Colonic mucosa (tissue), 4 donors: ENCODE results near the gene TUBA8. TPM values are rescaled to one million over a fixed set of nuclear protein-coding genes. Genes with fewer than 3 reads are reported as not detected.
"Not testable (repeated sequence)": the region's sequence is repeated elsewhere in the genome, so short reads cannot be mapped to it uniquely, and the experiment has no call there.

Experiments
- DNase-seq: peaks from one replicate; pipeline ENCODE4 v3.0.0-alpha.2; 2020
- H3K27ac ChIP-seq: fragments of 200-600 bp; one replicate; pipeline ENCODE4 v1.8.0; 2021
- H3K27me3 ChIP-seq: fragments of 200-600 bp; one replicate; pipeline ENCODE4 v1.8.0; 2021
- H3K36me3 ChIP-seq: fragments of 200-600 bp; one replicate; pipeline ENCODE4 v1.8.0; 2021
- H3K4me1 ChIP-seq: fragments of 200-600 bp; one replicate; pipeline ENCODE4 v1.8.0; 2021; ENCODE audit warnings: mild to moderate bottlenecking
- H3K4me3 ChIP-seq: fragments of 200-600 bp; one replicate; pipeline ENCODE4 v1.8.0; 2021
- H3K9ac ChIP-seq, 2 donors: one replicate each; pipeline ENCODE4 v1.7.0; 2013; ENCODE audit warnings: control low read depth in 2 of 2, low read depth in 2 of 2, low read length in 2 of 2
- H3K9me3 ChIP-seq: fragments of 200-600 bp; one replicate; pipeline ENCODE4 v1.8.0; 2021
- CTCF ChIP-seq: fragments of 200-600 bp; IDR thresholded peaks from one replicate; pipeline ENCODE4 v1.8.0; 2022; ENCODE audit warnings: antibody characterized with exemption, mild to moderate bottlenecking
- intact Hi-C: fragments of 100-400 bp; cut with DNase I; formaldehyde crosslinking; loops from one replicate; pipeline ENCODE4 v1.14.1; 2022
- total RNA-seq, 2 donors: library from RNA; stranded (reverse); fragmentation: NEBNext Ultra II Directional in 1 of 2; extraction: Animal tissue kit (Norgen Biotek cat#: 25700) in 1 of 2; gene quantifications; one replicate each; pipeline ENCODE4 v1.2.1, GENCODE V29; 2021
- donor health status: healthy.
- donor health status: DM: no; HTN: no; CAD: no.
- donor health status: DM: no; HTN: no; CAD: no.

Gene TUBA8
- total RNA-seq, 2 donors from 2014 or later: 1.6 TPM

GRCh38 chr22:18130018-18130417 lies 19.4 kb downstream of the TUBA8 start:
- no peak overlapping the region for H3K9ac ChIP-seq
- no peak for TF ChIP-seq CTCF
- no peak overlapping the region for H3K4me3 ChIP-seq
- no peaks in the 10 kb centered on the region for H3K36me3 ChIP-seq
- no peaks in the 10 kb centered on the region for H3K27me3 ChIP-seq
- DNase-seq: no peak
- intact Hi-C loops: no loop called here
- H3K27ac ChIP-seq: no peak overlapping the region
- no peaks in the 10 kb centered on the region for H3K9me3 ChIP-seq
- H3K4me1 ChIP-seq: no peaks in the 10 kb centered on the region

- H3K4me1 ChIP-seq: no peaks in the 10 kb centered on the region
- TF ChIP-seq CTCF: no peak
- intact Hi-C loops: no loop called here
- H3K27ac ChIP-seq: no peak overlapping the region
- no peak for DNase-seq
- no peak overlapping the region for H3K9ac ChIP-seq
- H3K9me3 ChIP-seq: no peaks in the 10 kb centered on the region
- H3K27me3 ChIP-seq: no peaks in the 10 kb centered on the region
- no peaks in the 10 kb centered on the region for H3K36me3 ChIP-seq
- no peak overlapping the region for H3K4me3 ChIP-seq
Observed at GRCh38 chr22:18130699-18131429, 20.3 kb downstream of the TUBA8 start.

- no peak for DNase-seq
- Histone ChIP-seq H3K4me3 (no peak overlapping the region), H3K27ac (no peak overlapping the region), H3K9ac (no peak overlapping the region), H3K36me3 (no peaks in the 10 kb centered on the region), H3K27me3 (no peaks in the 10 kb centered on the region), H3K4me1 (no peaks in the 10 kb centered on the region), H3K9me3 (no peaks in the 10 kb centered on the region)
- TF ChIP-seq CTCF: no peak
- intact Hi-C loops: no loop called here
Observed at GRCh38 chr22:18133452-18133851, 22.8 kb downstream of the TUBA8 start.

GRCh38 chr22:18136563-18137320 lies 26.1 kb downstream of the TUBA8 start:
- no peak for TF ChIP-seq CTCF
- H3K4me3 ChIP-seq: no peak overlapping the region
- DNase-seq: no peak
- H3K4me1 ChIP-seq: no peaks in the 10 kb centered on the region
- intact Hi-C loops: no loop called here
- H3K9ac ChIP-seq: no peak overlapping the region
- no peaks in the 10 kb centered on the region for H3K9me3 ChIP-seq
- no peaks in the 10 kb centered on the region for H3K36me3 ChIP-seq
- no peaks in the 10 kb centered on the region for H3K27me3 ChIP-seq
- no peak overlapping the region for H3K27ac ChIP-seq

- DNase-seq, H3K9me3 ChIP-seq, H3K4me3 ChIP-seq, intact Hi-C loops, H3K36me3 ChIP-seq, H3K27ac ChIP-seq, H3K27me3 ChIP-seq, H3K4me1 ChIP-seq, H3K9ac ChIP-seq: not testable (repeated sequence)
Observed at GRCh38 chr22:18141004-18141403, 30.4 kb downstream of the TUBA8 start.

GRCh38 chr22:18144105-18144504 lies 33.5 kb downstream of the TUBA8 start:
- Histone ChIP-seq H3K27me3 (no peaks in the 10 kb centered on the region), H3K27ac (no peak overlapping the region), H3K9ac (no peak overlapping the region), H3K4me3 (no peak overlapping the region), H3K4me1 (no peaks in the 10 kb centered on the region), H3K9me3 (no peaks in the 10 kb centered on the region), H3K36me3 (no peaks in the 10 kb centered on the region)
- TF ChIP-seq CTCF: no peak
- no peak for DNase-seq
- intact Hi-C loops: no loop called here
